NCI-H446 treated with DMSO at 0.1 percent for 48 hours (cell line): Measurements from ENCODE around the gene KDM2A.

ENCODE experiments used
- DNase-seq: peaks from one replicate; lab custom pipeline; 2025; lab: John Stamatoyannopoulos, UW

The KDM2A gene

GRCh38 chr11:67273260-67273990 lies 154.4 kb downstream of the KDM2A start:
- DNase-seq, result no peak

- no peak for DNase-seq
Measured at GRCh38 chr11:67274768-67275605, 155.9 kb downstream of the KDM2A start.

GRCh38 chr11:67275606-67276409 lies 156.7 kb downstream of the KDM2A start:
- no peak for DNase-seq

GRCh38 chr11:67276781-67277230 lies 157.7 kb downstream of the KDM2A start:
- no peak for DNase-seq

- no peak for DNase-seq
Measured at GRCh38 chr11:67277231-67277961, 158.3 kb downstream of the KDM2A start.

GRCh38 chr11:67278135-67278938 lies 159.3 kb downstream of the KDM2A start:
- DNase-seq, result no peak

- DNase-seq, result no peak
Measured at GRCh38 chr11:67278939-67279588, 160.0 kb downstream of the KDM2A start.

- no peak for DNase-seq
Measured at GRCh38 chr11:67279589-67280340, 160.7 kb downstream of the KDM2A start.

GRCh38 chr11:67280341-67280787 lies 161.3 kb downstream of the KDM2A start:
- DNase-seq, result no peak

GRCh38 chr11:67280788-67281551 lies 161.9 kb downstream of the KDM2A start:
- DNase-seq, result no peak

- no peak for DNase-seq
Measured at GRCh38 chr11:67281552-67282150, 162.6 kb downstream of the KDM2A start.

- no peak for DNase-seq
Measured at GRCh38 chr11:67282155-67282875, 163.3 kb downstream of the KDM2A start.

GRCh38 chr11:67282876-67283371 lies 163.9 kb downstream of the KDM2A start:
- DNase-seq, result no peak

GRCh38 chr11:67283481-67283963 lies 164.5 kb downstream of the KDM2A start:
- no peak for DNase-seq

- no peak for DNase-seq
Measured at GRCh38 chr11:67284811-67285540, 165.9 kb downstream of the KDM2A start.
